CD8-positive, alpha-beta memory T cell (primary cell): ENCODE data around the gene FRRS1. TPM values are rescaled to one million over a fixed set of nuclear protein-coding genes. Genes with fewer than 3 reads are reported as not detected.

ENCODE experiments used
- CTCF ChIA-PET: fragments of 350-600 bp; sonication (Branson Sonifier 250); formaldehyde crosslinking; loops from one replicate; lab custom pipeline; 2021; ENCODE audit warnings: antibody characterized with exemption; lab: Charles Lee
- POLR2A ChIA-PET: fragments of 350-600 bp; sonication (Branson Sonifier 250); formaldehyde crosslinking; loops from one replicate; lab custom pipeline; 2021; ENCODE audit warnings: antibody characterized with exemption; lab: Charles Lee
- DNase-seq, 5 donors: peaks; one replicate each; pipeline versions ENCODE4 v3.0.0 to v3.0.0-alpha.2; 2020 to 2022; ENCODE audit warnings: mixed read lengths in 1 of 5
- H3K27ac ChIP-seq: one replicate; pipeline ENCODE4 v1.7.0; 2013; ENCODE audit warnings: low read depth, mild to moderate bottlenecking, low read length, moderate library complexity
- H3K27me3 ChIP-seq: 2 replicates; pipeline ENCODE4 v1.7.0; 2013; ENCODE audit warnings: low read length, mild to moderate bottlenecking; ENCODE audit not compliant: insufficient read depth, poor library complexity, severe bottlenecking
- H3K36me3 ChIP-seq: 2 replicates; pipeline ENCODE4 v1.7.0; 2013; ENCODE audit warnings: mild to moderate bottlenecking, low read length, moderate library complexity; ENCODE audit not compliant: insufficient read depth
- H3K4me1 ChIP-seq: 2 replicates; pipeline ENCODE4 v1.7.0; 2013; ENCODE audit warnings: mild to moderate bottlenecking, low read length, moderate library complexity; ENCODE audit not compliant: insufficient read depth
- H3K4me3 ChIP-seq: 2 replicates; pipeline ENCODE4 v1.7.0; 2013; ENCODE audit warnings: mild to moderate bottlenecking, low read length
- H3K9me3 ChIP-seq: 2 replicates; pipeline ENCODE4 v1.7.0; 2013; ENCODE audit warnings: mild to moderate bottlenecking, low read length
- H3K27ac Mint-ChIP-seq, 8 donors: one replicate each; pipeline ENCODE4 v1.8.0; 2020 to 2021; ENCODE audit warnings: mixed read lengths in 8 of 8, mild to moderate bottlenecking in 6 of 8, inconsistent platforms in 3 of 8, moderate library complexity in 3 of 8
- H3K27me3 Mint-ChIP-seq, 2 donors: one replicate each; pipeline ENCODE4 v1.8.0; 2020 to 2021; ENCODE audit warnings: mixed read lengths in 2 of 2, mild to moderate bottlenecking in 1 of 2, moderate library complexity in 1 of 2
- H3K36me3 Mint-ChIP-seq, 3 donors: one replicate each; pipeline ENCODE4 v1.8.0; 2020 to 2021; ENCODE audit warnings: mixed read lengths in 3 of 3, inconsistent platforms in 1 of 3, mild to moderate bottlenecking in 1 of 3
- H3K4me1 Mint-ChIP-seq, 3 donors: one replicate each; pipeline ENCODE4 v1.8.0; 2020 to 2021; ENCODE audit warnings: mixed read lengths in 3 of 3, inconsistent platforms in 1 of 3, mild to moderate bottlenecking in 1 of 3
- H3K4me3 Mint-ChIP-seq, 7 donors: one replicate each; pipeline ENCODE4 v1.8.0; 2020 to 2021; ENCODE audit warnings: mixed read lengths in 7 of 7, mild to moderate bottlenecking in 6 of 7, moderate library complexity in 4 of 7, inconsistent platforms in 2 of 7
- H3K9me3 Mint-ChIP-seq, 5 donors: one replicate each; pipeline ENCODE4 v1.8.0; 2020 to 2022; ENCODE audit warnings: mixed read lengths in 5 of 5, mild to moderate bottlenecking in 3 of 5, moderate library complexity in 2 of 5, inconsistent platforms in 1 of 5
- polyA plus RNA-seq: library from polyadenylated mRNA; unstranded; fragments of 300-500 nt; fragmentation: Illumina TruSeq; gene quantifications from one replicate; pipeline ENCODE4 v1.2.3, GENCODE V29; 2021
- total RNA-seq, 2 experiments: library from RNA; stranded (reverse); gene quantifications; one replicate each; pipeline ENCODE4 v1.2.3, GENCODE V29; 2021

FRRS1 gene
- total and polyA plus RNA-seq, 3 experiments from 2014 or later: 1.6 to 2.0 TPM; not detected in 1

GRCh38 chr1:99672038-99672437 is 94.4 kb downstream of the FRRS1 start:
- CTCF ChIA-PET: no interaction called here
- Mint-ChIP-seq H3K9me3 (peaks cover 0 to 1% (median 0%) of the 10 kb centered on the region in 5 donors), H3K4me3 (no peak overlapping the region), H3K36me3 (no peaks in the 10 kb centered on the region), H3K27ac (no peak overlapping the region), H3K4me1 (no peaks in the 10 kb centered on the region), H3K27me3 (peaks cover 12 to 49% of the 10 kb centered on the region in 2 donors)
- H3K4me3 ChIP-seq: no peak overlapping the region
- no peaks in the 10 kb centered on the region for H3K9me3 ChIP-seq
- H3K27me3 ChIP-seq: no peaks in the 10 kb centered on the region
- no peak overlapping the region for H3K27ac ChIP-seq
- POLR2A ChIA-PET: no interaction called here
- no peaks in the 10 kb centered on the region for H3K4me1 ChIP-seq
- DNase-seq: no peak
- no peaks in the 10 kb centered on the region for H3K36me3 ChIP-seq

GRCh38 chr1:99670583-99670982 is 95.9 kb downstream of the FRRS1 start:
- Mint-ChIP-seq H3K27me3 (peaks cover 12 to 56% of the 10 kb centered on the region in 2 donors), H3K9me3 (peaks cover 0 to 1% (median 0%) of the 10 kb centered on the region in 5 donors), H3K4me1 (no peaks in the 10 kb centered on the region), H3K4me3 (no peak overlapping the region), H3K27ac (no peak overlapping the region), H3K36me3 (no peaks in the 10 kb centered on the region)
- H3K27me3 ChIP-seq: no peaks in the 10 kb centered on the region
- H3K36me3 ChIP-seq: no peaks in the 10 kb centered on the region
- no peaks in the 10 kb centered on the region for H3K9me3 ChIP-seq
- POLR2A ChIA-PET: interaction anchor here (0.6 kb wide), 1 partner anchor 20 kb away, joined by 4 read pairs; no protein-coding TSS in a partner anchor
- no peaks in the 10 kb centered on the region for H3K4me1 ChIP-seq
- no peak overlapping the region for H3K27ac ChIP-seq
- H3K4me3 ChIP-seq: no peak overlapping the region
- DNase-seq: no peak
- CTCF ChIA-PET: interaction anchor here (1.2 kb wide), 1 partner anchor 9 kb away, joined by 3 read pairs; no protein-coding TSS in a partner anchor

- peaks cover 0 to 1% (median 0%) of the 10 kb centered on the region in 5 donors for H3K9me3 Mint-ChIP-seq
- Histone ChIP-seq H3K36me3 (no peaks in the 10 kb centered on the region), H3K4me1 (no peaks in the 10 kb centered on the region), H3K4me3 (no peak overlapping the region), H3K27me3 (no peaks in the 10 kb centered on the region), H3K27ac (no peak overlapping the region), H3K9me3 (no peaks in the 10 kb centered on the region)
- H3K36me3 Mint-ChIP-seq: no peaks in the 10 kb centered on the region
- H3K4me1 Mint-ChIP-seq: no peaks in the 10 kb centered on the region
- no peak overlapping the region for H3K4me3 Mint-ChIP-seq
- POLR2A ChIA-PET: no interaction called here
- no peak for DNase-seq
- H3K27ac Mint-ChIP-seq: no peak overlapping the region
- peaks cover 12 to 56% of the 10 kb centered on the region in 2 donors for H3K27me3 Mint-ChIP-seq
- CTCF ChIA-PET: interaction anchor here (1.2 kb wide), 1 partner anchor 10 kb away, joined by 3 read pairs; no protein-coding TSS in a partner anchor
Observed at GRCh38 chr1:99669821-99670220, 96.6 kb downstream of the FRRS1 start.

GRCh38 chr1:99669376-99669775 is 97.1 kb downstream of the FRRS1 start:
- no peaks in the 10 kb centered on the region for H3K4me1 ChIP-seq
- Mint-ChIP-seq H3K4me1 (no peaks in the 10 kb centered on the region), H3K36me3 (no peaks in the 10 kb centered on the region), H3K27ac (no peak overlapping the region), H3K4me3 (no peak overlapping the region), H3K27me3 (peaks cover 12 to 51% of the 10 kb centered on the region in 2 donors), H3K9me3 (peaks cover 0 to 1% (median 0%) of the 10 kb centered on the region in 5 donors)
- no peaks in the 10 kb centered on the region for H3K36me3 ChIP-seq
- no peak for DNase-seq
- no peak overlapping the region for H3K4me3 ChIP-seq
- ChIA-PET POLR2A (no interaction called here), CTCF (no interaction called here)
- no peak overlapping the region for H3K27ac ChIP-seq
- no peaks in the 10 kb centered on the region for H3K9me3 ChIP-seq
- no peaks in the 10 kb centered on the region for H3K27me3 ChIP-seq

GRCh38 chr1:99665212-99665611 is 101.2 kb downstream of the FRRS1 start:
- no peaks in the 10 kb centered on the region for H3K36me3 ChIP-seq
- H3K9me3 ChIP-seq: no peaks in the 10 kb centered on the region
- Mint-ChIP-seq H3K4me3 (no peak overlapping the region), H3K27ac (no peak overlapping the region), H3K36me3 (no peaks in the 10 kb centered on the region), H3K27me3 (peaks cover 6 to 24% of the 10 kb centered on the region in 2 donors), H3K9me3 (peaks cover 0 to 1% (median 0%) of the 10 kb centered on the region in 5 donors), H3K4me1 (no peaks in the 10 kb centered on the region)
- POLR2A ChIA-PET: no interaction called here
- H3K4me1 ChIP-seq: no peaks in the 10 kb centered on the region
- H3K27me3 ChIP-seq: no peaks in the 10 kb centered on the region
- H3K4me3 ChIP-seq: no peak overlapping the region
- no peak for DNase-seq
- no peak overlapping the region for H3K27ac ChIP-seq
- CTCF ChIA-PET: no interaction called here

- no peak overlapping the region for H3K4me3 ChIP-seq
- H3K4me1 ChIP-seq: no peaks in the 10 kb centered on the region
- H3K27me3 ChIP-seq: no peaks in the 10 kb centered on the region
- Mint-ChIP-seq H3K27ac (no peak overlapping the region), H3K36me3 (no peaks in the 10 kb centered on the region), H3K9me3 (no peaks in the 10 kb centered on the region), H3K4me3 (no peak overlapping the region), H3K27me3 (peaks cover 3 to 24% of the 10 kb centered on the region in 2 donors), H3K4me1 (no peaks in the 10 kb centered on the region)
- H3K27ac ChIP-seq: no peak overlapping the region
- no peaks in the 10 kb centered on the region for H3K9me3 ChIP-seq
- no peaks in the 10 kb centered on the region for H3K36me3 ChIP-seq
- DNase-seq: no peak
- ChIA-PET POLR2A (no interaction called here), CTCF (no interaction called here)
Observed at GRCh38 chr1:99663501-99663900, 102.9 kb downstream of the FRRS1 start.

- Histone ChIP-seq H3K27ac (no peak overlapping the region), H3K4me3 (no peak overlapping the region), H3K4me1 (no peaks in the 10 kb centered on the region), H3K27me3 (no peaks in the 10 kb centered on the region), H3K9me3 (no peaks in the 10 kb centered on the region), H3K36me3 (no peaks in the 10 kb centered on the region)
- Mint-ChIP-seq H3K4me1 (no peaks in the 10 kb centered on the region), H3K9me3 (no peaks in the 10 kb centered on the region), H3K27me3 (peaks cover 3 to 19% of the 10 kb centered on the region in 2 donors), H3K4me3 (no peak overlapping the region), H3K36me3 (no peaks in the 10 kb centered on the region), H3K27ac (no peak overlapping the region)
- CTCF ChIA-PET: no interaction called here
- no peak for DNase-seq
- POLR2A ChIA-PET: no interaction called here
Observed at GRCh38 chr1:99662539-99663080, 103.8 kb downstream of the FRRS1 start.

GRCh38 chr1:99661780-99662179 is 104.7 kb downstream of the FRRS1 start:
- Histone ChIP-seq H3K4me3 (no peak overlapping the region), H3K4me1 (no peaks in the 10 kb centered on the region), H3K27me3 (no peaks in the 10 kb centered on the region), H3K27ac (no peak overlapping the region), H3K36me3 (no peaks in the 10 kb centered on the region), H3K9me3 (no peaks in the 10 kb centered on the region)
- no peak for DNase-seq
- ChIA-PET CTCF (no interaction called here), POLR2A (no interaction called here)
- Mint-ChIP-seq H3K27ac (no peak overlapping the region), H3K36me3 (no peaks in the 10 kb centered on the region), H3K4me3 (no peak overlapping the region), H3K27me3 (peaks cover 0 to 11% of the 10 kb centered on the region in 2 donors), H3K9me3 (no peaks in the 10 kb centered on the region), H3K4me1 (no peaks in the 10 kb centered on the region)
